NCI-H82 treated with DMSO at 0.1 percent for 48 hours (cell line): ENCODE measurements around the gene SOWAHB.

Experiments used
- DNase-seq: peaks from one replicate; lab custom pipeline; 2025; ENCODE audit not compliant: unreplicated experiment; lab: John Stamatoyannopoulos, UW

SOWAHB gene

GRCh38 chr4:76897536-76898384 is at the start of gene SOWAHB:
SOWAHB (minus strand) TSS chr4:76898144; CDS start chr4:76897849, 295 bp downstream.
- no peak for DNase-seq

DNA sequence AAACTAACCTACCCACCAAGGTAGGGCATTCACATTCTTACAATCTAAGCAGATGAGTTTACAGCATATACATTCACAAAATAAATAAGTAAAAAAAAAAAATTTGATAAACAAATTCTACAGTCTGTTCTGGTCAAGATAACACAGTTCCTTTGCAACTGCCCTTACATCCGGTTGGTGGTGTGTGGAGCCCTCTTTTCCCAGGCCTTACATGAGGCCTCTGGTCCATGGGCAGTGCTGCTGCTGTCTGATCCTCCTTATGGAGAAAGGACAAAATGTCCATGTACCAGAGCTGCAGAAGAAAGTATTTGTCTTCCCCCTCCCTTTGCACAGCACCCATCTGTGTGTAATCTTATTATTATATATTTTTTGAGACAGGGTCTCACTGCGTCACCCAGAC is 49.4 kb upstream of the SOWAHB start:
- DNase-seq, result no peak

- DNase-seq, result no peak
These were observed 45.8 kb upstream of the SOWAHB start for GRCh38 chr4:76943790-76944189.

DNA sequence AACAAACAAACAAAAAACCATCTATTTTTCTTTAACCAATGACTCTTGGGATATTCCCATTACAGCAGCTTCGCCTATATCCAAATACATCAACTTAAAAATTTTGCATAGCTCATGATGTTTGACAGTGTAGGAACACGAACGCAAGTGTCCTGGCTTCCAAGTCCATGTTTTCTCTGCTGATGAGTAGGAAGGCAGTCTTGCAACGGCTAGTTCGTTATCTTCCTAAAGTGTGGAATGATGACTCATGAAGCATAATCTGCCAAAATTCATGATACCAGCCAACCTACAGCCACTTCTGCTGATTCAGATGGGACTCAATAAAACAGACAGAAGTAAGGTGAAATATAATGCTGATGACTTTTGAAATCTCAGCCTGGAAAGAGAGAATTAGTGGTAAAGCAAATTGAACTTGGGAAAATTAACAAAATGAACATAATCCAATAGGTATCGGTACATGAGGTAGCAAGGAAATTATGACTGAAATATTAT is 45.2 kb upstream of the SOWAHB start:
- DNase-seq, result no peak

- no peak for DNase-seq
These were observed 41.2 kb upstream of the SOWAHB start for GRCh38 chr4:76939184-76939583.

DNA sequence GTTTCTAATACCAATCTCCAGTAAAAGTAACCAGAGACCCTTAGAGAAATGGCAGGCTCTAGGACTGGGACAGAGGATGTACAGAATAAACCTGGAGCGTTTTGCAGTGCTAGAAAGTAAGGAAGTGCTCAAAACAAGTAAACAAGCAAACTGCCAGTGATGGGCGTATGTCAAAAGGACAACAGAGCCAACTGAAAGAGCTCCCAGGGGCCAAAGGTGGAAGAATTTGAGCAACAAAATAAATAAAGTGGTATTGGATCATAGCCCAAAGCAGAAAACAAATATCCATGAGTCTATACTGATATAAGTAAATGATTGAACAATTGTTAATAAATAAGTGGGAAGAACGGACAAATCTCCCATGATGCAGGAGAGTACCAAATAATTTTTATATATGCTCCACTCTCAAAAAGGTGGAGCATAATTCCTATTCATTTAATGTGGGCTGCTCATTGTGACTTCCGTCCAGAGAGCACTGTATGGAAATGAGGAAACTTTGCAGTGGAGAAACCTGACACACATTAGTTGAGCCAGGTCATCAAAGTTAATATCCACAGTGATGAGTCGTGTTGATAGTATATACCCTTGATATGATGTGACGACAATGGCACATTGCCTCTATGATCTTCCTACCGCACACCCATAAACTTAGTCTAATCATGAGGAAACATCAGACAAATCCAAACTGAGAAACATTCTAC is 33.8 kb upstream of the SOWAHB start:
- DNase-seq, result no peak

DNA sequence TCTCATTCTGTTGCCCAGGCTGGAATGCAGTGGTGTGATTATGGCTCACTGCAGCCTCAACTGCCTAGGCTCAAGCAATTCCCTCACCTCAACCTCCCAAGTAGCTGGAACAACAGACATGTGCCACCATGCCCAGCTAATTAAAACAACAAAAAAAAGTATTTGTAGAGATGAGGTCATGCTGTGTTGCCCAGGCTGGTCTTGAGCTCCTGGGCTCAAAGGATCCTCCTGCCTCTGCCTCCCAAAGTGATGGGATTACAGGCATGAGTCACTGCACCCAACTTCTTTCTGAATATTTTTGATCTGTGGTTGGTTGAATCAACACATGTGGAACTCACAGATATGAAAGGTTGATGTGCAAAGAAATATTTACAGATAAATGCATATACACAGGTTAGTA is 33.1 kb upstream of the SOWAHB start:
- no peak for DNase-seq

DNA sequence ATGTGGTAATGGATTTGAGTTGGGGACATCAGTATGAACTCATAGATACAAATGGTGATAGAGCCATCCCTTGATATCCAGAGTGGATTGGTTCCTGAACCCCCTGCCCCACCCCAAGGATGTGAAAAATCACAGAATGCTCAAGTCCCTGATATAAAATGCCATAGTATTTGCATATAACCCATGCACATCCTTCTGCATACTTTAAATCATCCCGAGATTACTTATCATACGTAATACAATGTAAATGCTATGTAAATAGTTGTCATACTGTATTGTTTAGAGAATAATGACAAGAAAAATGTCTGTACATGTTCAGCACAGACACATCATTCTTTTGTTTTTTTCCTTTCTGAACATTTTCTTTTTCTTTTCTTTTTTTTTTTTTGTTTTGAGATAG is 32.7 kb upstream of the SOWAHB start:
- DNase-seq, result no peak

DNA sequence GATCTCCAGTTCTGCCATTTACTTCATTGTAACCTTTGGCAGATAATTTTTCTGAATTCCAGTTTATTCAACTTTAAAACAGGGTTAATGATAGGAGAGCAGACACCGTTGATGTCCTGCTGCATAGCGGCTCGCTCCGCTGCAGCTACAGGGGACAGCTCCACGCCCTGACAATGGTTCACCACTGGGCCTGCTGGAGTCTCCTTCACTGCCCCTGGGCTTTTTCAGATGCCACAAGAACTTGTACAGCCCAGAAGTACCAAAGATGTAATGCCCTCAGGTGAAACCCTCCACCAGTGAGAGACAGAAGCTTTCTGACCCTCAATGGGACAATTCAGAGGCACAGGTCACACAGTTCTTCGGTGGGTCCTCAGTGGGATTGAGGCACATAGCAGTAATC is 28.9 kb upstream of the SOWAHB start:
- no peak for DNase-seq

GRCh38 chr4:76923619-76924357 is 25.8 kb upstream of the SOWAHB start:
- DNase-seq, result no peak

- DNase-seq, result no peak
These were observed 22.8 kb upstream of the SOWAHB start for GRCh38 chr4:76920715-76921114.

- DNase-seq, result no peak
These were observed 11.8 kb upstream of the SOWAHB start for GRCh38 chr4:76909711-76910110.

DNA sequence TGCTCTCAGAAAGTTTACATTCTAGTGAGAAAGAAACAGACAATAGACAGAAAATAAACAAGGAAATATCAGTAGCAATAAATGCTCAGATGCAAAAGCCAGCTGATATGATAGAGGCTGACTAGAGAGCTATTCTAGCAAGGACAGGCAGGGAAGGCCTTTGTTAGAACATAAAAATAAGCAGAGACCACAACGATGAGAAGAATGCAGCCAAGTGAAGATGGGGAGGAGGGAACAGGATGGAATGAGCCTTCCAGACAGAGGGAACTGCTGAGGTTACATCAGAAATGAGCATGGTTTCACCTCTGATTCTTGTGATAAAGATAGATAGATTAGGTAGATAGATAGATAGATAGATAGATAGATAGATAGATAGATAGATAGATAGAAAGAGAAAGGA is 7.6 kb upstream of the SOWAHB start:
- no peak for DNase-seq

DNA sequence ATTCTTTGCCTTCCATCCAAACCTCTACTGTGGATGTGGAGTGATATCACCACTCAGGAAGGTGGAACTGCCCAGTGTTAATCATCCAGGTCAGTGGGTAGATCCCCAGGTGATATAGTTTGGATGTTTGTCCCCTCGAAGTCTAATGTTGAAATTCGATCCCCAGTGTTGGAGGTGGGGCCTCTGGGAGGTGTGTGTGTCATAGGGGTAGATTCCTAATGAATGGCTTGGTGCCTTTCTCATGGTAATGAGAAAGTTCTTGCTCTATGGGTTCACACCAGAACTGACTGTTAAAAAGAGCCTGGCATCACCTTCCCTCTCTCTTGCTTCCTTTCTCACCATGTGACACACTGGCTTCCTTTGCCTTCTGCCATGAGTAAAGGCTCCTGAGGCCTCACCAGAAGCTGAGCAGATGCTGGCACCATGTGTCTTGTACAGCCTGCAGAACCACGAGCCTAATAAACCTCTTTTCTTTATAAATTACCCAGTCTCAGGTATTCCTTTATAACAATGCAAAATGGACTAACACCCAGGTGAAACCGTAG is 6.8 kb upstream of the SOWAHB start:
- DNase-seq, result no peak

DNA sequence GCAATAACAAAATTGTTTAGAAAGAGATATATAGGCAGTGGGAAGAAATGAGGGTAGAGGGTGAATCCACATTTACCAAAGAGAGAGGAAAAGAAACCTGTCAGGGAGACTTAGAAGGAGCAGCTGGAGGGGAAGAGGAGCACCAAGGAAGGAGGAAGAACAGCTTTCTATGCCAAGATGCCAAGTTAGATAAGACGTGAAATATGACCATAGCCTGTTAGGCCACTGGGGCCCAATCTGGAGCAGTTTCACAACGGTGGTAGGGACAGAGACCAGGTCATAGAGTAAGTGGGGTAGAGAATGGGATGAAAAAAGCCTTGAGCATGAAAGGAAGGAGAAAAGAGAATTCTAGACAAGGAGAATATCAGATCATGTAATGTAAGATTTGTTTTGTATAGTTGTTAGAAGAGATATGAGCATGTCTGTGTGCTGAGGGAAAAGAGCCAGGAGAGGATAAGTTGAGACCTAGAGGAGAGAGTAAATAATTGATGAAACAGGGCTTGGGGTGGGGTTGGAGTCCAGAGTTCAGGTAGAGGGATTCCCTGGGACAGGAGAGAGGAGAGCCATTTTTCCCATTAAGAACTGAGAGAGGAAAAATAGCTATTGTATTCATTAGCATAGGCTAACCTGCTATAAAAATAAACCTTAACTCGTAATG is 4.4 kb upstream of the SOWAHB start:
- no peak for DNase-seq

- no peak for DNase-seq
These were observed 1.2 kb upstream of the SOWAHB start for GRCh38 chr4:76898949-76899645.

DNA sequence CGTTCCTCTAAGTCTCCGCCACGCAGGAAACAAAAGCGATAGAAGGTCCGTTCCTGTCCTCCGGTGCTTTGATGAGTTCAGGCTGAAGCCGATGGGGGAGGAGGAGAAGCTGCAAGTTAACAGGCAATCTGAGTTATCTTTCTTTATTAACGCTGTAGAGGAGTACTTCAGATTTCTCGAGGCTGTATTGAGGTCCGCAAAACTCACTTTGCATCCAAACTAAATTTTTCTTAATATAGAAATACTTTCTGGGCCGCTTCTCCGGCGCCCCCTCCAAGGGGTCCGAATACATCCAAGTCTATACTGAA is 395 bp upstream of the SOWAHB start:
- no peak for DNase-seq

- DNase-seq, result no peak
These were observed 1.1 kb downstream of the SOWAHB start for GRCh38 chr4:76896614-76897535.

GRCh38 chr4:76896048-76896447 is 1.9 kb downstream of the SOWAHB start:
- DNase-seq, result no peak
